MM.1S (cell line): ENCODE data around the gene R3HDML.

Experiments
- DNase-seq: peaks from one replicate; pipeline ENCODE4 v3.0.0-alpha.2; 2015
- H2AFZ ChIP-seq: fragments of 300-600 bp; sonication (generic); 2 replicates; pipeline ENCODE4 v1.6.0; 2016; ENCODE audit warnings: antibody characterized with exemption, low read length
- H3F3A ChIP-seq: fragments of 300-600 bp; sonication (generic); 2 replicates; pipeline ENCODE4 v1.6.1; 2016; ENCODE audit warnings: mild to moderate bottlenecking, antibody characterized with exemption, low read length, moderate library complexity, mixed read lengths; ENCODE audit not compliant: insufficient read depth
- H3K27ac ChIP-seq: fragments of 300-600 bp; sonication (generic); 2 replicates; pipeline ENCODE4 v1.5.1; 2016; ENCODE audit warnings: mild to moderate bottlenecking, low read length
- H3K27me3 ChIP-seq: fragments of 300-600 bp; sonication (generic); replicated peaks from 2 replicates; pipeline ENCODE4 v1.6.0; 2016; ENCODE audit warnings: low read length; ENCODE audit not compliant: insufficient read depth
- H3K36me3 ChIP-seq: fragments of 300-600 bp; sonication (generic); replicated peaks from 2 replicates; pipeline ENCODE4 v1.6.1; 2016; ENCODE audit warnings: mild to moderate bottlenecking, low read length, mixed read lengths; ENCODE audit not compliant: insufficient read depth
- H3K4me1 ChIP-seq: fragments of 300-600 bp; sonication (generic); 2 replicates; pipeline ENCODE4 v1.6.1; 2016; ENCODE audit warnings: low read length, mixed read lengths
- H3K4me2 ChIP-seq: fragments of 300-600 bp; sonication (generic); 2 replicates; pipeline ENCODE4 v1.6.0; 2016; ENCODE audit warnings: low read depth, low read length
- H3K4me3 ChIP-seq: fragments of 300-600 bp; sonication (generic); 2 replicates; pipeline ENCODE4 v1.5.1; 2016; ENCODE audit warnings: low read length, mixed read lengths
- H3K79me2 ChIP-seq: fragments of 300-600 bp; sonication (generic); 2 replicates; pipeline ENCODE4 v1.6.1; 2016; ENCODE audit warnings: mixed run types, low read length, mixed read lengths
- H3K9ac ChIP-seq: fragments of 300-600 bp; sonication (generic); 2 replicates; pipeline ENCODE4 v1.6.1; 2016; ENCODE audit warnings: low read length, mixed read lengths
- H3K9me2 ChIP-seq: fragments of 300-600 bp; sonication (generic); replicated peaks from 2 replicates; pipeline ENCODE4 v1.6.1; 2016; ENCODE audit warnings: mild to moderate bottlenecking, low read length, mixed read lengths; ENCODE audit not compliant: insufficient read depth
- H3K9me3 ChIP-seq: fragments of 300-600 bp; sonication (generic); replicated peaks from 2 replicates; pipeline ENCODE4 v1.6.1; 2016; ENCODE audit warnings: mild to moderate bottlenecking, low read length, mixed read lengths; ENCODE audit not compliant: insufficient read depth
- H4K20me1 ChIP-seq: fragments of 300-600 bp; sonication (generic); 2 replicates; pipeline ENCODE4 v1.6.1; 2016; ENCODE audit warnings: mild to moderate bottlenecking, low read length, moderate library complexity, mixed read lengths; ENCODE audit not compliant: insufficient read depth
- EZH2 ChIP-seq: fragments of 300-600 bp; sonication (generic); optimal IDR thresholded peaks from 2 replicates; pipeline ENCODE3; 2017; ENCODE audit warnings: low read depth, mild to moderate bottlenecking, antibody characterized with exemption, low read length, mixed read lengths
- EZH2phosphoT487 ChIP-seq: fragments of 300-600 bp; sonication (generic); IDR thresholded peaks from 2 replicates; pipeline ENCODE4 v1.6.1; 2018; ENCODE audit warnings: antibody characterized with exemption, low read length
- TF ChIP-seq, protein P1 (sequence below): fragments of 300-600 bp; sonication (generic); IDR thresholded peaks from 2 replicates; pipeline ENCODE4 v1.5.1; 2016; ENCODE audit warnings: antibody characterized with exemption, low read length, mixed read lengths

R3HDML gene, protein sequence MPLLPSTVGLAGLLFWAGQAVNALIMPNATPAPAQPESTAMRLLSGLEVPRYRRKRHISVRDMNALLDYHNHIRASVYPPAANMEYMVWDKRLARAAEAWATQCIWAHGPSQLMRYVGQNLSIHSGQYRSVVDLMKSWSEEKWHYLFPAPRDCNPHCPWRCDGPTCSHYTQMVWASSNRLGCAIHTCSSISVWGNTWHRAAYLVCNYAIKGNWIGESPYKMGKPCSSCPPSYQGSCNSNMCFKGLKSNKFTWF

DNA sequence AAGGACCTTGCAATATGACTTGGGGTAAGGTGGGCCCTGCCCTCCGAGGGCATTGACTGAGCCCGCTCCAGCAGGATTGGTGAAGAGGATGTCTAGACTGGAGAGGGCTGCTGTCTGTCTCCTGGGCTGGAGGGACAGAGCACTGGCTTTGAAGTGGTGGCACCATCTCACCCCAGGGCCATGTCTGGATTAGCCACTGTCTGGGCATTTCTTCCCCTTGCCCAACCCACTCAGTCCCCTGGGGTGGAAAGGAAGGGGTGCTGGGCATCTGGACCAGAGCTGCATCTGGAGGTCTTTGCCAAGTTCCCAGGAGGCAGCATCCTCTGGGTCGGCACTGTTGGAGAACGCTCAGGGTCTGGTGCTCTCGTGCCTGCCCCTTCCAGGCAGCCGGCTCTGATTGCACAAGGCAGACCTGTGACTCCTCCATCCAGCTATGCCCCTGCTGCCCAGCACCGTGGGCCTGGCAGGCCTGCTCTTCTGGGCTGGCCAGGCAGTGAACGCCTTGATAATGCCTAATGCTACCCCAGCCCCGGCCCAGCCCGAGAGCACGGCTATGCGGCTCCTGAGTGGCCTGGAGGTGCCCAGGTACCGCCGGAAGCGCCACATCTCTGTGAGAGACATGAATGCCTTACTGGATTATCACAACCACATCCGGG lies at the start of gene R3HDML:
TSS of gene R3HDML (plus strand) at position 319 of the 656 bp plus-strand sequence. CDS start at position 434, 115 bp downstream.
- Histone ChIP-seq H3K27ac (no peak within 1 kb of the TSS), H3F3A (no peaks in the 10 kb centered on the region), H3K79me2 (no peaks in the 10 kb centered on the region), H3K9me3 (no peaks in the 10 kb centered on the region), H3K9ac (no peak within 1 kb of the TSS), H3K27me3 (no peaks in the 10 kb centered on the region), H4K20me1 (no peaks in the 10 kb centered on the region), H3K36me3 (no peaks in the 10 kb centered on the region), H3K4me2 (no peak within 1 kb of the TSS), H3K4me1 (no peaks in the 10 kb centered on the region), H2AFZ (no peak within 1 kb of the TSS), H3K9me2 (no peaks in the 10 kb centered on the region), H3K4me3 (no peak within 1 kb of the TSS)
- TF ChIP-seq EZH2phosphoT487 = no peak
- no peak for TF ChIP-seq EZH2
- TF ChIP-seq, protein P1, sequence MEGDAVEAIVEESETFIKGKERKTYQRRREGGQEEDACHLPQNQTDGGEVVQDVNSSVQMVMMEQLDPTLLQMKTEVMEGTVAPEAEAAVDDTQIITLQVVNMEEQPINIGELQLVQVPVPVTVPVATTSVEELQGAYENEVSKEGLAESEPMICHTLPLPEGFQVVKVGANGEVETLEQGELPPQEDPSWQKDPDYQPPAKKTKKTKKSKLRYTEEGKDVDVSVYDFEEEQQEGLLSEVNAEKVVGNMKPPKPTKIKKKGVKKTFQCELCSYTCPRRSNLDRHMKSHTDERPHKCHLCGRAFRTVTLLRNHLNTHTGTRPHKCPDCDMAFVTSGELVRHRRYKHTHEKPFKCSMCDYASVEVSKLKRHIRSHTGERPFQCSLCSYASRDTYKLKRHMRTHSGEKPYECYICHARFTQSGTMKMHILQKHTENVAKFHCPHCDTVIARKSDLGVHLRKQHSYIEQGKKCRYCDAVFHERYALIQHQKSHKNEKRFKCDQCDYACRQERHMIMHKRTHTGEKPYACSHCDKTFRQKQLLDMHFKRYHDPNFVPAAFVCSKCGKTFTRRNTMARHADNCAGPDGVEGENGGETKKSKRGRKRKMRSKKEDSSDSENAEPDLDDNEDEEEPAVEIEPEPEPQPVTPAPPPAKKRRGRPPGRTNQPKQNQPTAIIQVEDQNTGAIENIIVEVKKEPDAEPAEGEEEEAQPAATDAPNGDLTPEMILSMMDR = no peak
- no peak for DNase-seq

GRCh38 chr20:44287272-44288097 lies 49.4 kb upstream of the R3HDML start:
- Histone ChIP-seq H3F3A (no peaks in the 10 kb centered on the region), H2AFZ (no peak overlapping the region), H3K27ac (no peak overlapping the region), H3K79me2 (no peaks in the 10 kb centered on the region), H3K4me3 (no peak overlapping the region), H3K27me3 (no peaks in the 10 kb centered on the region), H4K20me1 (no peaks in the 10 kb centered on the region), H3K9me3 (no peaks in the 10 kb centered on the region), H3K36me3 (no peaks in the 10 kb centered on the region), H3K9me2 (no peaks in the 10 kb centered on the region), H3K4me2 (no peak overlapping the region), H3K4me1 (no peaks in the 10 kb centered on the region), H3K9ac (no peak overlapping the region)
- no peak for TF ChIP-seq EZH2phosphoT487
- TF ChIP-seq EZH2 = no peak
- TF ChIP-seq, protein P1 = no peak
- DNase-seq = no peak

- TF ChIP-seq, protein P1 = no peak
- TF ChIP-seq EZH2phosphoT487 (no peak), EZH2 (no peak)
- H2AFZ ChIP-seq = no peak overlapping the region
- H3K9me3 ChIP-seq = no peaks in the 10 kb centered on the region
- no peak overlapping the region for H3K27ac ChIP-seq
- DNase-seq = no peak
- no peak overlapping the region for H3K9ac ChIP-seq
- H3K36me3 ChIP-seq = no peaks in the 10 kb centered on the region
- no peaks in the 10 kb centered on the region for H3K27me3 ChIP-seq
- no peaks in the 10 kb centered on the region for H3K9me2 ChIP-seq
- no peaks in the 10 kb centered on the region for H3F3A ChIP-seq
- H4K20me1 ChIP-seq = no peaks in the 10 kb centered on the region
- H3K4me1 ChIP-seq = no peaks in the 10 kb centered on the region
- H3K4me3 ChIP-seq = no peak overlapping the region
- H3K4me2 ChIP-seq = no peak overlapping the region
- no peaks in the 10 kb centered on the region for H3K79me2 ChIP-seq
Measured at GRCh38 chr20:44288252-44288651, 48.6 kb upstream of the R3HDML start.
